SK-N-MC (cell line): Measurements from ENCODE around the gene PALD1.

Experiments used
- DNase-seq: peaks from one replicate; pipeline ENCODE4 v3.0.0-alpha.2; 2011; ENCODE audit warnings: low read depth, low spot score
- H3K27ac ChIP-seq: fragments of 200-600 bp; sonication (generic); 2 replicates; pipeline ENCODE4 v1.5.1; 2016; ENCODE audit warnings: mixed run types
- H3K36me3 ChIP-seq: fragments of 200-600 bp; sonication (generic); 2 replicates; pipeline ENCODE4 v1.6.1; 2017; ENCODE audit warnings: antibody characterized with exemption, low read length, mixed read lengths; ENCODE audit not compliant: insufficient read depth
- H3K4me3 ChIP-seq: fragments of 200-600 bp; sonication (generic); 2 replicates; pipeline ENCODE4 v1.5.1; 2016
- H3K9ac ChIP-seq: fragments of 200-600 bp; sonication (generic); 2 replicates; pipeline ENCODE4 v1.8.0; 2017; ENCODE audit warnings: mixed run types, mixed read lengths; ENCODE audit not compliant: insufficient read length
- H3K9me3 ChIP-seq: fragments of 200-600 bp; sonication (generic); 2 replicates; pipeline ENCODE4 v1.6.1; 2017; ENCODE audit warnings: low read depth, mild to moderate bottlenecking, antibody characterized with exemption, low read length, moderate library complexity, mixed read lengths
- EZH2 ChIP-seq: fragments of 200-600 bp; sonication (generic); IDR thresholded peaks from one replicate; pipeline ENCODE4 v1.6.1; 2017; ENCODE audit warnings: antibody characterized with exemption
- FOXP2 ChIP-seq: optimal IDR thresholded peaks from 2 replicates; pipeline ENCODE3; 2011; ENCODE audit warnings: mild to moderate bottlenecking, moderate library complexity; ENCODE audit not compliant: insufficient read depth; ENCODE audit errors: extremely low read length, control extremely low read depth
- POLR2AphosphoS5 ChIP-seq: IDR thresholded peaks from 2 replicates; pipeline ENCODE4 v1.6.1; 2012; ENCODE audit warnings: mild to moderate bottlenecking, low read depth, low read length, borderline replicate concordance

PALD1 gene

GRCh38 chr10:70558295-70558694 lies 79.7 kb downstream of the PALD1 start:
- TF ChIP-seq POLR2AphosphoS5, result no peak
- no peak for TF ChIP-seq FOXP2
- TF ChIP-seq EZH2, result no peak
- H3K9ac ChIP-seq, result no peak overlapping the region
- DNase-seq, result no peak
- no peaks in the 10 kb centered on the region for H3K36me3 ChIP-seq
- H3K9me3 ChIP-seq, result no peaks in the 10 kb centered on the region
- no peak overlapping the region for H3K27ac ChIP-seq
- H3K4me3 ChIP-seq, result no peak overlapping the region

GRCh38 chr10:70558871-70559810 lies 80.6 kb downstream of the PALD1 start:
- Histone ChIP-seq H3K4me3 (no peak overlapping the region), H3K27ac (no peak overlapping the region), H3K9ac (no peak overlapping the region), H3K9me3 (no peaks in the 10 kb centered on the region), H3K36me3 (no peaks in the 10 kb centered on the region)
- no peak for TF ChIP-seq EZH2
- TF ChIP-seq POLR2AphosphoS5, result no peak
- DNase-seq, result no peak

GRCh38 chr10:70559861-70560260 lies 81.3 kb downstream of the PALD1 start:
- H3K27ac ChIP-seq, result no peak overlapping the region
- H3K4me3 ChIP-seq, result no peak overlapping the region
- H3K9me3 ChIP-seq, result no peaks in the 10 kb centered on the region
- H3K9ac ChIP-seq, result no peak overlapping the region
- DNase-seq, result no peak
- H3K36me3 ChIP-seq, result no peaks in the 10 kb centered on the region
- no peak for TF ChIP-seq FOXP2
- TF ChIP-seq EZH2, result no peak
- no peak for TF ChIP-seq POLR2AphosphoS5

GRCh38 chr10:70560511-70560941 lies 82.0 kb downstream of the PALD1 start:
- no peak for DNase-seq
- Histone ChIP-seq H3K36me3 (no peaks in the 10 kb centered on the region), H3K9ac (no peak overlapping the region), H3K4me3 (no peak overlapping the region), H3K9me3 (no peaks in the 10 kb centered on the region), H3K27ac (no peak overlapping the region)
- TF ChIP-seq EZH2 (no peak), POLR2AphosphoS5 (no peak)

GRCh38 chr10:70561070-70561469 lies 82.5 kb downstream of the PALD1 start:
- no peak overlapping the region for H3K4me3 ChIP-seq
- H3K9ac ChIP-seq, result no peak overlapping the region
- H3K9me3 ChIP-seq, result no peaks in the 10 kb centered on the region
- H3K36me3 ChIP-seq, result no peaks in the 10 kb centered on the region
- H3K27ac ChIP-seq, result no peak overlapping the region
- TF ChIP-seq FOXP2 (no peak), POLR2AphosphoS5 (no peak), EZH2 (no peak)
- DNase-seq, result no peak

- TF ChIP-seq EZH2 (no peak), FOXP2 (no peak), POLR2AphosphoS5 (no peak)
- no peaks in the 10 kb centered on the region for H3K36me3 ChIP-seq
- H3K4me3 ChIP-seq, result no peak overlapping the region
- H3K9ac ChIP-seq, result no peak overlapping the region
- no peaks in the 10 kb centered on the region for H3K9me3 ChIP-seq
- H3K27ac ChIP-seq, result no peak overlapping the region
- no peak for DNase-seq
Measured at GRCh38 chr10:70561558-70561957, 83.0 kb downstream of the PALD1 start.

GRCh38 chr10:70562036-70562755 lies 83.6 kb downstream of the PALD1 start:
- TF ChIP-seq POLR2AphosphoS5 (no peak), EZH2 (no peak), FOXP2 (no peak)
- no peak overlapping the region for H3K4me3 ChIP-seq
- no peak overlapping the region for H3K27ac ChIP-seq
- H3K9ac ChIP-seq, result no peak overlapping the region
- no peak for DNase-seq
- no peaks in the 10 kb centered on the region for H3K9me3 ChIP-seq
- no peaks in the 10 kb centered on the region for H3K36me3 ChIP-seq

- Histone ChIP-seq H3K9me3 (no peaks in the 10 kb centered on the region), H3K9ac (no peak overlapping the region), H3K27ac (no peak overlapping the region), H3K36me3 (no peaks in the 10 kb centered on the region), H3K4me3 (no peak overlapping the region)
- DNase-seq, result no peak
- TF ChIP-seq POLR2AphosphoS5 (no peak), FOXP2 (no peak), EZH2 (no peak)
Measured at GRCh38 chr10:70563230-70563629, 84.7 kb downstream of the PALD1 start.
